NT2/D1 (cell line): ENCODE measurements around the gene GAP43.

Source experiments
- YY1 ChIP-seq: IDR thresholded peaks from 2 replicates; pipeline ENCODE4 v1.6.1; 2011; ENCODE audit not compliant: insufficient read length, insufficient read depth
- ZNF274 ChIP-seq: IDR thresholded peaks from 2 replicates; pipeline ENCODE4 v1.6.1; 2011; ENCODE audit warnings: mild to moderate bottlenecking, low read depth, low read length

DNA sequence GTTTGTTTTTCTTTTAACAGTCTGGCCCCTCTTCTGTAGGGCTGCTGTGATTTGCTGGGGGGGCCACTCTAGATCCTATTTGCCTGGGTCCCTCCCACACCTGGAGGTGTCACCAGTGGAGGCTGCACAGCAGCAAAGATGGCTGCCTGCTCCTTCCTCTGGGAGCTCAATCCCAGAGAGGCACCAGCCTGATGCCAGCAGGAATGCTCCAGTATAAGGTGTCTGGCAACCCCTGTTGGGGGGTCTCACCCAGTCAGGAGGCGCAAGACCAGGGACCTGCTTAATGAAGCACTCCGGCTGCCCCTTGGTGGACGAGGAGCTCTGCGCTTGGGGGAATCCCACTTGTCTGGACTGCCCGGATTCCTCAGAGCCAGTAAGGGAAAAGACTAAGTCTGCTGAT is 118.3 kb downstream of the GAP43 start:
- TF ChIP-seq YY1 = no peak
- no peak for TF ChIP-seq ZNF274
